CD4-positive, alpha-beta memory T cell (primary cell): ENCODE results near the gene LPP. TPM values are rescaled to one million over a fixed set of nuclear protein-coding genes. Genes with fewer than 3 reads are reported as not detected.
A peak's percentile ranks its signal among the peaks of the same experiment; 100 is the strongest.

ENCODE experiments used
- CTCF ChIA-PET: fragments of 350-600 bp; sonication (Branson Sonifier 250); formaldehyde crosslinking; loops from one replicate; lab custom pipeline; 2021; ENCODE audit warnings: inconsistent platforms; ENCODE audit not compliant: partially characterized antibody; lab: Charles Lee
- POLR2A ChIA-PET: fragments of 350-600 bp; sonication (Branson Sonifier 250); formaldehyde crosslinking; loops from one replicate; lab custom pipeline; 2021; ENCODE audit not compliant: partially characterized antibody; lab: Charles Lee
- DNase-seq, 5 donors: peaks; one replicate each; pipeline versions ENCODE4 v3.0.0 to v3.0.0-alpha.2; 2020 to 2022; ENCODE audit warnings: mixed read lengths in 1 of 5
- H3K27ac ChIP-seq: one replicate; pipeline ENCODE4 v1.7.0; 2013; ENCODE audit warnings: low read depth, low read length
- H3K27me3 ChIP-seq: 2 replicates; pipeline ENCODE4 v1.7.0; 2013; ENCODE audit warnings: mild to moderate bottlenecking, low read length, moderate library complexity; ENCODE audit not compliant: insufficient read depth
- H3K36me3 ChIP-seq: 2 replicates; pipeline ENCODE4 v1.7.0; 2013; ENCODE audit warnings: mild to moderate bottlenecking, low read length, moderate library complexity; ENCODE audit not compliant: insufficient read depth
- H3K4me1 ChIP-seq: 2 replicates; pipeline ENCODE4 v1.7.0; 2013; ENCODE audit warnings: mild to moderate bottlenecking, low read length, moderate library complexity; ENCODE audit not compliant: insufficient read depth
- H3K4me3 ChIP-seq, 2 donors: one replicate each; pipeline ENCODE4 v1.7.0; 2013; ENCODE audit warnings: low read length in 2 of 2, mild to moderate bottlenecking in 1 of 2
- H3K9me3 ChIP-seq, 2 donors: one replicate each; pipeline ENCODE4 v1.7.0; 2013; ENCODE audit warnings: low read length in 2 of 2, control low read depth in 1 of 2; ENCODE audit not compliant: control insufficient read depth in 1 of 2
- H3K27ac Mint-ChIP-seq, 7 donors: one replicate each; pipeline ENCODE4 v1.8.0; 2020 to 2021; ENCODE audit warnings: mixed read lengths in 7 of 7, mild to moderate bottlenecking in 6 of 7, inconsistent platforms in 3 of 7, moderate library complexity in 3 of 7
- H3K27me3 Mint-ChIP-seq, 2 donors: one replicate each; pipeline ENCODE4 v1.8.0; 2020 to 2021; ENCODE audit warnings: mixed read lengths in 2 of 2
- H3K36me3 Mint-ChIP-seq, 2 donors: one replicate each; pipeline ENCODE4 v1.8.0; 2020 to 2021; ENCODE audit warnings: mixed read lengths in 2 of 2, inconsistent platforms in 1 of 2, mild to moderate bottlenecking in 1 of 2
- H3K4me1 Mint-ChIP-seq, 4 donors: one replicate each; pipeline ENCODE4 v1.8.0; 2020 to 2021; ENCODE audit warnings: mixed read lengths in 4 of 4, mild to moderate bottlenecking in 1 of 4
- H3K4me3 Mint-ChIP-seq, 8 donors: one replicate each; pipeline ENCODE4 v1.8.0; 2020 to 2021; ENCODE audit warnings: mixed read lengths in 8 of 8, mild to moderate bottlenecking in 7 of 8, moderate library complexity in 6 of 8, inconsistent platforms in 3 of 8
- H3K9me3 Mint-ChIP-seq, 8 donors: one replicate each; pipeline ENCODE4 v1.8.0; 2020 to 2021; ENCODE audit warnings: mixed read lengths in 8 of 8, mild to moderate bottlenecking in 5 of 8, inconsistent platforms in 3 of 8, moderate library complexity in 1 of 8
- intact Hi-C: fragments of 100-400 bp; cut with micrococcal nuclease; formaldehyde crosslinking; loops from one replicate; pipeline ENCODE4 v1.15.1; 2023
- polyA plus RNA-seq, 2 donors: library from polyadenylated mRNA; unstranded; fragments of 300-500 nt; fragmentation: Illumina TruSeq; gene quantifications; one replicate each; pipeline ENCODE4 v1.2.3, GENCODE V29; 2021
- total RNA-seq, 2 experiments: library from RNA; stranded (reverse); gene quantifications; one replicate each; pipeline ENCODE4 v1.2.3, GENCODE V29; 2021

The LPP gene
- total and polyA plus RNA-seq, 4 experiments from 2014 or later: 10.4 to 27.2 (median 24.7) TPM

DNA sequence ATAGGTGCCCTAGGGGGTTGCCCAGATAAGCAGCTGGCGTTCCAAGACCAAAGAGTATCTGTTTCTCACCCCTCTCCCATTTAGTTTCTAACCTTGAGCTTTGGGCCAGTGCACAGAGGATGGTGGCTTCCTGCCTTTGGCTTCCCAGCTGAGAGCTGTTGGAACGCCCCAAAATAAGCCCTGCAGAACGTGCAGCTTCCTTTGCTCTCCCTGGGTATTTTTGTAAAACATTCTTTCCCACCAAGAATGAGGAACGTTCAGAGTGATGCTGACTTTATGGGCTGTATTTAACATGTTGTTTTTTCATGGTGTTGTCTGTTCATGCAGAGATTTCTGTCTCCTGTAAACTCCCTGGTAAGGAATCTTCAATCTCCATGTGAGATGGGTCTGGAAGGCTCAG is 63.8 kb downstream of the LPP start:
- Histone ChIP-seq H3K27me3 (no peaks in the 10 kb centered on the region), H3K4me1 (no peaks in the 10 kb centered on the region), H3K4me3 (no peak overlapping the region), H3K27ac (no peak overlapping the region), H3K36me3 (no peaks in the 10 kb centered on the region), H3K9me3 (no peaks in the 10 kb centered on the region)
- Mint-ChIP-seq H3K27ac (peak overlapping the region in 2 of 7 donors; percentile 34 to 38), H3K27me3 (no peaks in the 10 kb centered on the region), H3K36me3 (peaks cover 15 to 30% of the 10 kb centered on the region in 2 donors), H3K9me3 (no peaks in the 10 kb centered on the region), H3K4me1 (peaks cover 16 to 27% (median 25%) of the 10 kb centered on the region in 4 donors), H3K4me3 (no peak overlapping the region)
- ChIA-PET CTCF (interaction anchor here (1.0 to 1.4 kb wide), 3 partner anchors 27 to 168 kb away, joined by 3 read pairs; no protein-coding TSS in a partner anchor), POLR2A (interaction anchor here (1.0 kb wide), 1 partner anchor 10 kb away, joined by 3 read pairs; no protein-coding TSS in a partner anchor)
- DNase-seq: no peak
- intact Hi-C loops: no loop called here

DNA sequence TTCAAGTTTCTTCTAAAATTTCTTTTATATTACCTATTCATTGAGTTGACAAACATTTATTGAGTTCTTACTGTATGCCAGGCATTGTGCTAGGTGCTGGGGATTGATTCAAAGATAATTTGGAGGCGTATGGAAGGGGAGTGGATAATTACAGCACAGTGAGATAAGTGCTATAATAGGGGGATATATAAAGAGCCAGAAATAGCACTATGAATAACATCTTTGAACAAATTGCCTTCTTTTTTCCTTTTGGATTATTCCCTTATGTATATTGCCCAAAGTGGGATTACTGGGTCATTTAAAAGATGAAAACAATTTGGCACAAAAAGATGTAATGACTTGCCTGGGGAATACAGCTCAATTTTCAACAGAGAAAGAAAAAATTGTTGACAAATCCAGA is 64.6 kb downstream of the LPP start:
- POLR2A ChIA-PET: no interaction called here
- H3K36me3 ChIP-seq: no peaks in the 10 kb centered on the region
- no peaks in the 10 kb centered on the region for H3K27me3 ChIP-seq
- no peak overlapping the region for H3K27ac Mint-ChIP-seq
- H3K9me3 ChIP-seq: no peaks in the 10 kb centered on the region
- CTCF ChIA-PET: interaction anchor here (1.0 kb wide), 1 partner anchor 169 kb away, joined by 3 read pairs; no protein-coding TSS in a partner anchor
- intact Hi-C loops: no loop called here
- no peak overlapping the region for H3K4me3 ChIP-seq
- H3K4me1 ChIP-seq: no peaks in the 10 kb centered on the region
- no peak for DNase-seq
- no peak overlapping the region for H3K27ac ChIP-seq
- peaks cover 8 to 32% of the 10 kb centered on the region in 2 donors for H3K36me3 Mint-ChIP-seq
- no peak overlapping the region for H3K4me3 Mint-ChIP-seq
- peaks cover 15 to 22% (median 21%) of the 10 kb centered on the region in 4 donors for H3K4me1 Mint-ChIP-seq
- H3K9me3 Mint-ChIP-seq: no peaks in the 10 kb centered on the region
- H3K27me3 Mint-ChIP-seq: no peaks in the 10 kb centered on the region

GRCh38 chr3:188219147-188219546 is 65.2 kb downstream of the LPP start:
- no peak for DNase-seq

GRCh38 chr3:188220097-188220788 is 66.3 kb downstream of the LPP start:
- H3K9me3 ChIP-seq: no peaks in the 10 kb centered on the region
- Mint-ChIP-seq H3K27ac (no peak overlapping the region), H3K27me3 (no peaks in the 10 kb centered on the region), H3K36me3 (peaks cover 9 to 42% of the 10 kb centered on the region in 2 donors), H3K9me3 (no peaks in the 10 kb centered on the region), H3K4me3 (no peak overlapping the region), H3K4me1 (peaks cover 16 to 26% (median 22%) of the 10 kb centered on the region in 4 donors)
- CTCF ChIA-PET: interaction anchor here (0.8 kb wide), 1 partner anchor 243 kb away, joined by 3 read pairs; no protein-coding TSS in a partner anchor
- POLR2A ChIA-PET: no interaction called here
- H3K4me3 ChIP-seq: no peak overlapping the region
- no peaks in the 10 kb centered on the region for H3K27me3 ChIP-seq
- no peak for DNase-seq
- no peaks in the 10 kb centered on the region for H3K4me1 ChIP-seq
- no peak overlapping the region for H3K27ac ChIP-seq
- intact Hi-C loops: no loop called here
- H3K36me3 ChIP-seq: no peaks in the 10 kb centered on the region

More at GRCh38 chr3:188219147-188219546, 65.2 kb downstream of the LPP start:
- Mint-ChIP-seq H3K4me3 (no peak overlapping the region), H3K27ac (no peak overlapping the region), H3K4me1 (peaks cover 17 to 20% (median 20%) of the 10 kb centered on the region in 4 donors), H3K9me3 (no peaks in the 10 kb centered on the region), H3K36me3 (peaks cover 7 to 33% of the 10 kb centered on the region in 2 donors), H3K27me3 (no peaks in the 10 kb centered on the region)
- POLR2A ChIA-PET: no interaction called here
- intact Hi-C loops: no loop called here
- H3K4me1 ChIP-seq: no peaks in the 10 kb centered on the region
- no peak overlapping the region for H3K4me3 ChIP-seq
- no peak overlapping the region for H3K27ac ChIP-seq
- CTCF ChIA-PET: no interaction called here
- H3K27me3 ChIP-seq: no peaks in the 10 kb centered on the region
- H3K36me3 ChIP-seq: no peaks in the 10 kb centered on the region
- H3K9me3 ChIP-seq: no peaks in the 10 kb centered on the region

GRCh38 chr3:188220988-188221818 is 67.2 kb downstream of the LPP start:
- Mint-ChIP-seq H3K27me3 (no peaks in the 10 kb centered on the region), H3K27ac (no peak overlapping the region), H3K4me3 (no peak overlapping the region), H3K9me3 (no peaks in the 10 kb centered on the region), H3K36me3 (peaks cover 11 to 42% of the 10 kb centered on the region in 2 donors), H3K4me1 (peaks cover 16 to 26% (median 21%) of the 10 kb centered on the region in 4 donors)
- ChIA-PET POLR2A (no interaction called here), CTCF (interaction anchor here (0.8 kb wide), 1 partner anchor 244 kb away, joined by 3 read pairs; no protein-coding TSS in a partner anchor)
- no peaks in the 10 kb centered on the region for H3K27me3 ChIP-seq
- intact Hi-C loops: no loop called here
- no peaks in the 10 kb centered on the region for H3K36me3 ChIP-seq
- H3K4me1 ChIP-seq: no peaks in the 10 kb centered on the region
- DNase-seq: no peak
- H3K27ac ChIP-seq: no peak overlapping the region
- H3K4me3 ChIP-seq: no peak overlapping the region
- no peaks in the 10 kb centered on the region for H3K9me3 ChIP-seq

DNA sequence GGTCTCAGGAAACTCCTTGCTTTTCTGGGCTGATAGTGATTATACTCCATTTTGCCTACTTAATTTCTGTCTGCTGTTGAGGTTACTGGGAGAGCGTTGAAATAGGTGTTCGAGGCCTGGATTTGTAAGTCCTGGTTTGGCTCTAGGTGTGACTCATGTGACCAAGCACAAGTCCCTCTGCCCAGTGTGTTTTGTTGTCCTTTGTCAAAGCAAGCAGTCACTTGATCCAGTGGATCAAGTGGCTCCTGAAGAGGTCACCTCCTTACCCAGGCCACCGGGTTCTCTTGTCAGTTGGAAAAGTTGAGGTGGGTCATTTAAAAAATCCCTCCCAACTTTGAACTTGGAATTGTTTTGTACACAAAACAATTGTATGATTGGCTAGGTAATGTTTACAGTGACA is 70.0 kb downstream of the LPP start:
- Histone ChIP-seq H3K27me3 (no peaks in the 10 kb centered on the region), H3K4me1 (no peaks in the 10 kb centered on the region), H3K36me3 (no peaks in the 10 kb centered on the region), H3K4me3 (no peak overlapping the region), H3K9me3 (no peaks in the 10 kb centered on the region), H3K27ac (no peak overlapping the region)
- Mint-ChIP-seq H3K9me3 (no peaks in the 10 kb centered on the region), H3K36me3 (peaks cover 23 to 67% of the 10 kb centered on the region in 2 donors), H3K4me3 (no peak overlapping the region), H3K27ac (no peak overlapping the region), H3K4me1 (peaks cover 8 to 25% (median 12%) of the 10 kb centered on the region in 4 donors), H3K27me3 (no peaks in the 10 kb centered on the region)
- no peak for DNase-seq
- intact Hi-C loops: no loop called here
- CTCF ChIA-PET: no interaction called here
- POLR2A ChIA-PET: no interaction called here

- no peaks in the 10 kb centered on the region for H3K4me1 ChIP-seq
- no peak overlapping the region for H3K4me3 ChIP-seq
- CTCF ChIA-PET: no interaction called here
- H3K9me3 ChIP-seq: no peaks in the 10 kb centered on the region
- no peaks in the 10 kb centered on the region for H3K36me3 ChIP-seq
- intact Hi-C loops: no loop called here
- no peaks in the 10 kb centered on the region for H3K27me3 ChIP-seq
- Mint-ChIP-seq H3K36me3 (peaks cover 31 to 75% of the 10 kb centered on the region in 2 donors), H3K9me3 (no peaks in the 10 kb centered on the region), H3K4me1 (peaks cover 0 to 20% (median 8%) of the 10 kb centered on the region in 4 donors), H3K27me3 (no peaks in the 10 kb centered on the region), H3K4me3 (no peak overlapping the region), H3K27ac (peak overlapping the region in 1 of 7 donors; percentile 8)
- no peak for DNase-seq
- POLR2A ChIA-PET: no interaction called here
- no peak overlapping the region for H3K27ac ChIP-seq
Observed at GRCh38 chr3:188227442-188227841, 73.5 kb downstream of the LPP start.
